ENCODE measurements around the gene STAP2. TPM values are rescaled to one million over a fixed set of nuclear protein-coding genes. Genes with fewer than 3 reads are reported as not detected.

STAP2 gene, protein sequence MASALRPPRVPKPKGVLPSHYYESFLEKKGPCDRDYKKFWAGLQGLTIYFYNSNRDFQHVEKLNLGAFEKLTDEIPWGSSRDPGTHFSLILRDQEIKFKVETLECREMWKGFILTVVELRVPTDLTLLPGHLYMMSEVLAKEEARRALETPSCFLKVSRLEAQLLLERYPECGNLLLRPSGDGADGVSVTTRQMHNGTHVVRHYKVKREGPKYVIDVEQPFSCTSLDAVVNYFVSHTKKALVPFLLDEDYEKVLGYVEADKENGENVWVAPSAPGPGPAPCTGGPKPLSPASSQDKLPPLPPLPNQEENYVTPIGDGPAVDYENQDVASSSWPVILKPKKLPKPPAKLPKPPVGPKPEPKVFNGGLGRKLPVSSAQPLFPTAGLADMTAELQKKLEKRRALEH
- total RNA-seq (ENCODE audit: low replicate concordance): 5.7 and 6.8 TPM in 2 replicates

- peaks cover 25% of the 10 kb centered on the region for H3K4me1 Mint-ChIP-seq
- H3K9me3 Mint-ChIP-seq: no peaks in the 10 kb centered on the region
- Histone ChIP-seq H3K79me2 (ENCODE audit: low read depth) (no peaks in the 10 kb centered on the region), H3K4me1 (peaks cover 18% of the 10 kb centered on the region), H3K9ac (peak within 1 kb of the TSS; percentile 35), H2AFZ (replicated peaks) (peak within 1 kb of the TSS; percentile 58), H3K27ac (no peak within 1 kb of the TSS), H4K20me1 (ENCODE audit: low read depth) (no peaks in the 10 kb centered on the region), H3K36me3 (no peaks in the 10 kb centered on the region), H3K9me3 (ENCODE audit: low read depth) (no peaks in the 10 kb centered on the region), H3F3A (ENCODE audit: low read depth) (peaks cover 35% of the 10 kb centered on the region), H3K4me2 (peak within 1 kb of the TSS; percentile 76), H3K27me3 (peaks cover 9% of the 10 kb centered on the region), H3K4me3 (peak within 1 kb of the TSS; percentile 35)
- H3K4me3 Mint-ChIP-seq: peak within 1 kb of the TSS; percentile 68
- H3K27ac Mint-ChIP-seq: peak within 1 kb of the TSS; percentile 88
- peaks cover 24% of the 10 kb centered on the region for H3K36me3 Mint-ChIP-seq
- DNase-seq (ENCODE audit: low spot score): peak; percentile 51
- TF ChIP-seq EZH2 (IDR thresholded peaks at IDR 0.05) (no peak), EZH2phosphoT487 (IDR thresholded peaks at IDR 0.05) (no peak)
- TF ChIP-seq, protein P1, sequence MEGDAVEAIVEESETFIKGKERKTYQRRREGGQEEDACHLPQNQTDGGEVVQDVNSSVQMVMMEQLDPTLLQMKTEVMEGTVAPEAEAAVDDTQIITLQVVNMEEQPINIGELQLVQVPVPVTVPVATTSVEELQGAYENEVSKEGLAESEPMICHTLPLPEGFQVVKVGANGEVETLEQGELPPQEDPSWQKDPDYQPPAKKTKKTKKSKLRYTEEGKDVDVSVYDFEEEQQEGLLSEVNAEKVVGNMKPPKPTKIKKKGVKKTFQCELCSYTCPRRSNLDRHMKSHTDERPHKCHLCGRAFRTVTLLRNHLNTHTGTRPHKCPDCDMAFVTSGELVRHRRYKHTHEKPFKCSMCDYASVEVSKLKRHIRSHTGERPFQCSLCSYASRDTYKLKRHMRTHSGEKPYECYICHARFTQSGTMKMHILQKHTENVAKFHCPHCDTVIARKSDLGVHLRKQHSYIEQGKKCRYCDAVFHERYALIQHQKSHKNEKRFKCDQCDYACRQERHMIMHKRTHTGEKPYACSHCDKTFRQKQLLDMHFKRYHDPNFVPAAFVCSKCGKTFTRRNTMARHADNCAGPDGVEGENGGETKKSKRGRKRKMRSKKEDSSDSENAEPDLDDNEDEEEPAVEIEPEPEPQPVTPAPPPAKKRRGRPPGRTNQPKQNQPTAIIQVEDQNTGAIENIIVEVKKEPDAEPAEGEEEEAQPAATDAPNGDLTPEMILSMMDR (IDR thresholded peaks at IDR 0.05): no peak
- H3K27me3 Mint-ChIP-seq (ENCODE audit: insufficient read depth, low read depth): peaks cover 18% of the 10 kb centered on the region
Observed at GRCh38 chr19:4338441-4339355, at the start of gene STAP2. Gene STAP2, minus strand, starts transcription at chr19:4338827. Its CDS starts 74 bp downstream, at chr19:4338753.

DNA sequence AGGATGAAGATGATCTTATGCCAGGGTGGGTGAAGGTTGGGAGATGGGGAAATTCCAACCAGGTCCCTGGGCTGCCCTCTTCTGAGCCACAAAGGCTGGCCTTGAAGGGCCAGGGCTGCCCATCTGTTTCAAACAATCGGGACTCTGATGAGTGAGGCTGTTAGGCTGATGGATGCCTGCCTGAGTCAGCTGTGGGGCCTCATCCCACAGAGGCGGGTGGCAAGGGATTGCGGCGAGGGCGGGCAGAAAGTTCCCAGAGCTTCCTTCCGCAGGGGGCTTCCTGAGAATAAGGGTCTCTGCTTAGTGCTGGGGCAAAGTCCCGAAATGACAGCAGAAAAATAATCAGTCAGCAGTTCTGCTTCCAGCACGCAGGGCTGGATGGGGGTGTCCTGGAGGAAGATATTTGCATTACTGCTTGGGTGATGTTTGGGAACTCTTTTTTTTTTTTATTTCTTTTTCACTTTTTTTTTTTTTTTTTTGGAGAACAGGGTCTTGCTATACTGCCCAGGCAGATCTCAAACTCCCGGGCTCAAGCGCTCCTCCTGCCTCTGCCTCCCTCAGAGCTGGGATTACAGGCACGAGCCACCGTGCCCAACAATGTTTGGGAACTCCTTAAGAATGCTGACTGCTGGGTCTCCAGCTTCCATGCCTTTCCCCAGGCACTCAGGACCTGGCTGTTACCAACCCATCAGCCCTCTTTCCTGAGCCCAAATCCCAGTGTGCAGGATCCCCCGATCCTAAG is 47.6 kb upstream of the STAP2 start:
- no peaks in the 10 kb centered on the region for H3K9me3 Mint-ChIP-seq
- TF ChIP-seq, protein P1 (IDR thresholded peaks at IDR 0.05): no peak
- no peak for TF ChIP-seq EZH2 (IDR thresholded peaks at IDR 0.05)
- no peak for TF ChIP-seq EZH2phosphoT487 (IDR thresholded peaks at IDR 0.05)
- H3K79me2 ChIP-seq (ENCODE audit: low read depth): peaks cover 85% of the 10 kb centered on the region
- H3K27me3 Mint-ChIP-seq (ENCODE audit: insufficient read depth, low read depth): peaks cover 7% of the 10 kb centered on the region
- no peaks in the 10 kb centered on the region for H3K36me3 ChIP-seq
- no peak overlapping the region for H3K4me2 ChIP-seq
- no peak overlapping the region for H3K27ac Mint-ChIP-seq
- H3K4me3 ChIP-seq: no peak overlapping the region
- no peak overlapping the region for H3K9ac ChIP-seq
- no peak overlapping the region for H2AFZ ChIP-seq (replicated peaks)
- H3K4me1 Mint-ChIP-seq: peaks cover 47% of the 10 kb centered on the region
- no peak overlapping the region for H3K4me3 Mint-ChIP-seq
- H3K9me3 ChIP-seq (ENCODE audit: low read depth): no peaks in the 10 kb centered on the region
- H3F3A ChIP-seq (ENCODE audit: low read depth): peaks cover 27% of the 10 kb centered on the region
- H3K27ac ChIP-seq: no peak overlapping the region
- H3K4me1 ChIP-seq: peaks cover 34% of the 10 kb centered on the region
- H4K20me1 ChIP-seq (ENCODE audit: low read depth): peaks cover 24% of the 10 kb centered on the region
- no peak for DNase-seq (ENCODE audit: low spot score)
- no peaks in the 10 kb centered on the region for H3K27me3 ChIP-seq
- peaks cover 3% of the 10 kb centered on the region for H3K36me3 Mint-ChIP-seq

DNA sequence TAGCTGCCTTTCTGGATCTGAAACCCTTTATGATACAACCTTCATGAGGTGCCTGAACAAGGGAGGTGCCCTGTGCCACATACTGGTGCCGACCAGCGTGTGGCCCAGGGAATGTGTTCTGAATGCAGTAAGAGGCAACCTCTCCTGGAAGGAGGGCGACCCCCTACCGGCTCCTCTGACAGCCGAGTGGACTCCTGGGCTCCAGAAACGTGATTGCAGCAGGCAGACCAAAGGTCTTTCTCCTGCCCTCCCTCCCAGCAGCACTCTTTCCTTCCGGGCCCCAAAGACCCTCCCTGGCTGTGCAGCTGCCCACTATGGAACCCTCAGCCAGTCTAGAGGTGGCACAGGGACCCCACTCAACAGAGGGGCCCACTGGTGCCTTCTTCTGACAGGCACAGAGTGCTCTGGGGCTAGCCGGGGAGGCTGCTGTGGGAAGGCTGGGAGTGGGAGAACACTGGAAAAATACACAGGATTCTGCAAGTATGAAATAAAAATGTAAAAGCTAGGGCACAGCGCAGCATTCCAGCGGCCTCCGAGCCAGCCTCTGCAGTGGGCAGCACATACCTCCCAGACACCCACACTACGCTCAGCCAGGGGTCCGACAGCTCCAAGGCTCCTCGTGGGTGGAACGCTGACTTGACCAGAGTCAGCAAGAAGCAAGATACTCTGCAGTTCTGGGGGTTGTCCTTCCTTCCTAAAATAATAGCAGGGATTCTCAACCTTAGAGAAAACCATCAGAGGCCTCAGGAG is 46.8 kb upstream of the STAP2 start:
- no peak overlapping the region for H2AFZ ChIP-seq (replicated peaks)
- no peak overlapping the region for H3K4me3 ChIP-seq
- H3K27me3 ChIP-seq: no peaks in the 10 kb centered on the region
- H4K20me1 ChIP-seq (ENCODE audit: low read depth): peaks cover 28% of the 10 kb centered on the region
- peaks cover 83% of the 10 kb centered on the region for H3K79me2 ChIP-seq (ENCODE audit: low read depth)
- Mint-ChIP-seq H3K36me3 (peaks cover 3% of the 10 kb centered on the region), H3K27me3 (ENCODE audit: insufficient read depth, low read depth) (peaks cover 7% of the 10 kb centered on the region), H3K4me1 (peaks cover 42% of the 10 kb centered on the region), H3K27ac (peak overlapping the region; percentile 33), H3K9me3 (no peaks in the 10 kb centered on the region), H3K4me3 (no peak overlapping the region)
- H3F3A ChIP-seq (ENCODE audit: low read depth): peaks cover 20% of the 10 kb centered on the region
- no peak overlapping the region for H3K27ac ChIP-seq
- no peak for DNase-seq (ENCODE audit: low spot score)
- H3K9ac ChIP-seq: no peak overlapping the region
- peaks cover 27% of the 10 kb centered on the region for H3K4me1 ChIP-seq
- no peaks in the 10 kb centered on the region for H3K36me3 ChIP-seq
- no peak overlapping the region for H3K4me2 ChIP-seq
- TF ChIP-seq EZH2 (IDR thresholded peaks at IDR 0.05) (no peak), EZH2phosphoT487 (IDR thresholded peaks at IDR 0.05) (no peak)
- TF ChIP-seq, protein P1 (IDR thresholded peaks at IDR 0.05): no peak
- no peaks in the 10 kb centered on the region for H3K9me3 ChIP-seq (ENCODE audit: low read depth)

Data from neural progenitor cell (in vitro differentiated cells).